Hepatocyte (in vitro differentiated cells): ENCODE results near the gene CUL7.

Source experiments
- CTCF ChIP-seq: fragments of 200-600 bp; sonication (generic); IDR thresholded peaks from 2 replicates; pipeline ENCODE4 v1.5.1; 2016; ENCODE audit warnings: antibody characterized with exemption, mild to moderate bottlenecking; ENCODE audit not compliant: poor library complexity
- EZH2 ChIP-seq: fragments of 200-600 bp; sonication (generic); IDR thresholded peaks from 2 replicates; pipeline ENCODE4 v1.6.1; 2016; ENCODE audit warnings: antibody characterized with exemption, mild to moderate bottlenecking, borderline replicate concordance
- EZH2phosphoT487 ChIP-seq: fragments of 200-600 bp; sonication (generic); IDR thresholded peaks from one replicate; pipeline ENCODE4 v1.6.1; 2018; ENCODE audit warnings: antibody characterized with exemption, mild to moderate bottlenecking, low read depth, moderate library complexity; ENCODE audit not compliant: unreplicated experiment, severe bottlenecking

DNA sequence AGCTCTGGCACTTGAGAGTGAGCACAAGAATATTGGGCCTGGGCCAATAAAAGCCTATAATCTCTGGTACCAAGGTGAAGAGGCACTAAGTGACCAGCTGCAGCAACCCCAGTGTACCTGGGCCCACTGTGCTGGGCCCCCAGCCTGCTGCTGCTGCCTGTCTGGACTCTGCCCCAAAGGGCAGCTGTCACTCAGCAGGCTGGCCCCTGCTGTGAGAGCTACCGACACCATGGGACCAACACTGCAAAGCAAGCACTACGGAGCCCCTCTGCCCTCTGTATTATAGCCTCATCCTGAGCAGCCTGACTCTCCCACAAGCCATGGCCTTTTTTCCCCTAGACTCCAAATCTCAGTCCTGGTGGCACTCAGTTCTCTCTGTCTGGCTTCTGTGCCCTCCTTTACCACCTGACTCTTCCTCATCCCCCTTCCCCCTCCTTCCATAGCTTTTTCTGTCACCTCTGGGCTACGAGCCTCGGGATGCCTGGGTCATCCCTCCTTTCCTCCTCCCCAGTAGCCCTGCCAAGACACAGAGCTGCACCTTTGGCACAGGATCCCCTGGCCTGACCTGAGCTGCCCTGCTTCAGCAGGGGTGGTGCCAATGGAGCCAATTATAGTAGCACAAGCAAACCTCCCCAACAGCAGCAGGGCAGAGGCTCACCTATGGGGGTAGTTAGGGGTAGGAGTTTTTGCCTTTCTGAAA is 18.0 kb downstream of the CUL7 start:
- TF ChIP-seq CTCF: no peak
- TF ChIP-seq EZH2: no peak
- TF ChIP-seq EZH2phosphoT487: no peak
